ENCODE measurements around the gene TMEM51. TPM values are rescaled to one million over a fixed set of nuclear protein-coding genes. Genes with fewer than 3 reads are reported as not detected.

Gene TMEM51
- polyA plus RNA-seq, 3 donors = 2.8 to 17.9 (median 3.6) TPM

Other genes starting within 250 kb of the TMEM51 start
- under 1 TPM; 0.11 to 0.30 (median 0.19) TPM for gene FHAD1, start 93.5 kb downstream of the TMEM51 start, polyA plus RNA-seq

All from adipose tissue (tissue), 3 donors.